GM06990 (cell line): ENCODE measurements around the gene MAST2.

Source experiments
- DNase-seq: peaks from one replicate; pipeline ENCODE4 v3.0.0-alpha.2; 2011; ENCODE audit not compliant: insufficient read length; ENCODE audit errors: extremely low read depth
- H3K27me3 ChIP-seq: replicated peaks from 2 replicates; pipeline ENCODE4 v1.6.0; 2011; ENCODE audit warnings: low read length; ENCODE audit not compliant: control insufficient read depth, insufficient read depth
- H3K36me3 ChIP-seq: 2 replicates; pipeline ENCODE4 v1.5.1; 2011; ENCODE audit warnings: low read length; ENCODE audit not compliant: control insufficient read depth, insufficient read depth
- H3K4me3 ChIP-seq: replicated peaks from 2 replicates; pipeline ENCODE4 v1.5.1; 2011; ENCODE audit warnings: low read depth, mild to moderate bottlenecking, control low read depth, low read length
- TF ChIP-seq, protein P1 (sequence below): IDR thresholded peaks from 2 replicates; pipeline ENCODE4 v1.5.1; 2011; ENCODE audit warnings: low read length, control low read depth, mild to moderate bottlenecking, inconsistent platforms; ENCODE audit not compliant: insufficient read depth, poor library complexity, severe bottlenecking

Gene MAST2

DNA sequence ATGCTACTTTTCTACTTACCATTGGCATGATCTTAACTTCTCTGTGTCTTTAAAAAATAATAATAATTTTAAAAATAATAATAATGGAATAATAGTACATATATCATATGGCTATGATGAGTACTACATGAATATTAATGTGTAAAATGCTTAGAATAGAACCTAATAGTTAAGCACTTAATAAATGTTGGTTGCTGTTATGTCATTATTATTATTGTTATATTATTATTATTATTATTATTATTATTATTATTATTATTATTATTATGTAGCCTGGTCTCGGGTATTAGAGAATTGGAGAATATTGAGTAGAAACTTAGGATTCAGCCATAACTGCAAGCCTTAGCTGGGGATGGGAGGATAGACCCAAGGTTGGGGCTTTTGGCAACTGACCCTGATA is 108.2 kb downstream of the MAST2 start:
- no peak overlapping the region for H3K4me3 ChIP-seq
- no peak for DNase-seq
- no peaks in the 10 kb centered on the region for H3K36me3 ChIP-seq
- TF ChIP-seq, protein P1, sequence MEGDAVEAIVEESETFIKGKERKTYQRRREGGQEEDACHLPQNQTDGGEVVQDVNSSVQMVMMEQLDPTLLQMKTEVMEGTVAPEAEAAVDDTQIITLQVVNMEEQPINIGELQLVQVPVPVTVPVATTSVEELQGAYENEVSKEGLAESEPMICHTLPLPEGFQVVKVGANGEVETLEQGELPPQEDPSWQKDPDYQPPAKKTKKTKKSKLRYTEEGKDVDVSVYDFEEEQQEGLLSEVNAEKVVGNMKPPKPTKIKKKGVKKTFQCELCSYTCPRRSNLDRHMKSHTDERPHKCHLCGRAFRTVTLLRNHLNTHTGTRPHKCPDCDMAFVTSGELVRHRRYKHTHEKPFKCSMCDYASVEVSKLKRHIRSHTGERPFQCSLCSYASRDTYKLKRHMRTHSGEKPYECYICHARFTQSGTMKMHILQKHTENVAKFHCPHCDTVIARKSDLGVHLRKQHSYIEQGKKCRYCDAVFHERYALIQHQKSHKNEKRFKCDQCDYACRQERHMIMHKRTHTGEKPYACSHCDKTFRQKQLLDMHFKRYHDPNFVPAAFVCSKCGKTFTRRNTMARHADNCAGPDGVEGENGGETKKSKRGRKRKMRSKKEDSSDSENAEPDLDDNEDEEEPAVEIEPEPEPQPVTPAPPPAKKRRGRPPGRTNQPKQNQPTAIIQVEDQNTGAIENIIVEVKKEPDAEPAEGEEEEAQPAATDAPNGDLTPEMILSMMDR = no peak
- H3K27me3 ChIP-seq = no peaks in the 10 kb centered on the region

DNA sequence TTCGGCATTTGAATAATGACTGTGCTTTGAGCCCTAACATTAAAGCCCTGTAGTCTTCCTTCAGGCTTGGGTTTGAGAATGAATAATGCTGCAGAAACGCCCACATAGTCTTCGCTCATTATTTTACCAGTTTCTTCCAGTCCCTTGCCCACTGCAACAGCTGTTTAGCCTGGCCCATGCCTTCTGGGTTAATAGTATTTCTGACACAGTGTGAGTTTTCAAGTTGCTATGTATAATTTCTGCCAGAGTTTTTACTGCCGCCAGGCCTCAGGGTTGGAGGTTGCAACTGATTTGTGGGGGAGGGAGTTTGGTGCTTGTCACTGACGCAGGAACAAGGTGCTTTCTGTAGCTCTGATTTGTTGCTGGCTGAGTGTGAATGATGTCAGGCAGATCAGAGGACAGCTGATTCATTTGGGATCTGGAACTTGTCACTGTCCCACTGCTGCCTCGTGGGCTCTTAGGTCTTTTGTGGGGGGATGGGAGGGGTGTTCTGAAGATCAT is 109.8 kb downstream of the MAST2 start:
- H3K27me3 ChIP-seq = no peaks in the 10 kb centered on the region
- TF ChIP-seq, protein P1 = no peak
- no peaks in the 10 kb centered on the region; the same call in 1 of the 2 replicates for H3K36me3 ChIP-seq
- H3K4me3 ChIP-seq = no peak overlapping the region
- DNase-seq = no peak

DNA sequence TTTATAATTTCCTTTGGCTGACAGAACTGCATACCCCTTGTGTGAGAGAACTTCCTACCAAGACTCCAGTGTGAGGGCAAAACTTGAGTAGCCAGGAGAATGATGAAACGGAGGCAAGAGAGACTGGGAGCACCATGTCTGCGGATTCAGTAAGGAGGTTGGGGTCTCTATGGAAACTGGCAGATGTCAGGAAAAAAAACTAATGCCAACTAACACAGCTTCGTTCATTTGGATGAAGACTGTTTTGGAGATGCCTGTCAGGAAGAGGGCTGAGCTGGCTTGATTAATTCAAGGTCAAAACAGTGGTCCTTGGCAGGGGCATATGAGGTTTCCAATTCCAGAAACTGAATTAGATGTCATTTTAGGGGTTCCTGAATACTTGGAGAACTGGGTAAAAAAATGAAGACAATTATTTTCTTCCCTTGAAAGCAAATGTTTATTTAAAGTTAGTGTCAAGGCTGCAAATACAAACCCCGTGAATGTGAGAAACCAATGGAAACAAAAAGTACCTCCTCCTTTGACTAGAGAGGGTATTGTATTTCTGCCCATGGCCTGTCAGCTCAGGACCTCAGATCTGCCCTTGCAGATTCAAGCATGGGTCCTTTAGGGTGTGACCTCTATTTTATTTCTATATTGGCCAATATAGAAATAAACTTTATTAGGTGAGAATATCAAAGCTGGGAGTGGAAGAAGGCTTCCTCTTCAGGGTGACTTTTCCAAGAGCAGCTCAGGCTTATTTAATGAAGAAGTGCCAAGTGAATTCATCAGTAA is 110.5 kb downstream of the MAST2 start:
- TF ChIP-seq, protein P1 = no peak
- Histone ChIP-seq H3K4me3 (no peak overlapping the region), H3K36me3 (no peaks in the 10 kb centered on the region; the same call in 1 of the 2 replicates), H3K27me3 (no peaks in the 10 kb centered on the region)
- DNase-seq = no peak

DNA sequence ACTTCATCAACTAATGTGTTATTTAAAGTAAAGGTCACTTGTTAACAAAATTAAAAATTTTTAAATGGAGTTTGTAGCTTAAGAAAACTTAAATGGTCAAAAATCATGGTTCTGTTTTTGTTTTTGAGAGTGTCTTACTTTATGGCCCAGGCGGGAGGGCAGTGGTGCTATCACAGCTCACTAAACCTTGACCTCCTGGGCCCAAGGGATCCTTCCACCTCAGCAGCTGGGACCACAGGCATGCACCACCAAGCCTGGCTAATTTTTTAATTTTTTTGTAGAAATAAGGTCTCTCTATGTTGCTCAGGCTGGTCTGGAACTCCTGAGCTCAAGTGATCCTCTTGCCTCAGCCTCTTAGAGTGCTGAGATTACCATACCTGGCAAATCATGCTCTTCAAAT is 111.4 kb downstream of the MAST2 start:
- Histone ChIP-seq H3K4me3 (no peak overlapping the region), H3K27me3 (no peaks in the 10 kb centered on the region), H3K36me3 (no peaks in the 10 kb centered on the region; the same call in 1 of the 2 replicates)
- no peak for DNase-seq
- TF ChIP-seq, protein P1 = no peak

DNA sequence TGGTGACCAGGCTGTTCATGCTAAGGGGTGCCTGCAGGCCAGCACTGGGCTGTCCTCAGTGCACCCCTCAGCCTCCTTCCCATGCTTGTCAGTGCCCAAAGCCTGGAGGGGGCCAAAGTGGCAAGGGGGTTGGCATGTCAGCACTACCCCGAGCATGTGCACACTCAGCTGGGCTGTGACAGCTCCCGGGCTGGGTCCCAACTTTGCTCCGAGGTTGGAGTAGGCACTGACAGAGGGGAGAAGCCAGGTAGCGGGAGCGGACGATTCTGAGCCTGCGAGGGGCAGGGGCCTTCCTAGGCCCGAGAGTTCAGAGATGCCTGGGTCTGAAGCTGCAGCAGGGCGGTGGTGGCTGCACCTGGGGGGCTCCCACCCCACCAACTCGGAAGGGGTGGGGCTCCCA is 119.0 kb downstream of the MAST2 start:
- H3K4me3 ChIP-seq = no peak overlapping the region
- TF ChIP-seq, protein P1 = no peak

More for the DNA sequence above, 119.0 kb downstream of the MAST2 start:
- no peaks in the 10 kb centered on the region for H3K36me3 ChIP-seq
- no peaks in the 10 kb centered on the region for H3K27me3 ChIP-seq
- DNase-seq = no peak
